ENCODE data around the gene LIN37.
"Not testable (repeated sequence)": the region's sequence is repeated elsewhere in the genome, so short reads cannot be mapped to it uniquely, and the experiment has no call there.

The LIN37 gene

GRCh38 chr19:35719402-35720162, 28.8 kb upstream of the LIN37 start:
- DNase-seq (ENCODE audit: low spot score): no peak

GRCh38 chr19:35720163-35720524, 28.2 kb upstream of the LIN37 start:
- DNase-seq (ENCODE audit: low spot score): no peak

- DNase-seq (ENCODE audit: low spot score): no peak
Measured at GRCh38 chr19:35720648-35721047, 27.7 kb upstream of the LIN37 start.

GRCh38 chr19:35721374-35721773, 27.0 kb upstream of the LIN37 start:
- DNase-seq (ENCODE audit: low spot score): no peak

- no peak for DNase-seq (ENCODE audit: low spot score)
Measured at GRCh38 chr19:35722461-35722860, 25.9 kb upstream of the LIN37 start.

GRCh38 chr19:35722897-35723296, 25.5 kb upstream of the LIN37 start:
- DNase-seq (ENCODE audit: low spot score): no peak

GRCh38 chr19:35723671-35724070, 24.7 kb upstream of the LIN37 start:
- no peak for DNase-seq (ENCODE audit: low spot score)

- DNase-seq (ENCODE audit: low spot score): not testable (repeated sequence)
Measured at GRCh38 chr19:35724132-35724531, 24.2 kb upstream of the LIN37 start.

- no peak for DNase-seq (ENCODE audit: low spot score)
Measured at GRCh38 chr19:35724560-35724959, 23.8 kb upstream of the LIN37 start.

GRCh38 chr19:35725216-35725861, 23.0 kb upstream of the LIN37 start:
- DNase-seq (ENCODE audit: low spot score): no peak

- DNase-seq (ENCODE audit: low spot score): no peak
Measured at GRCh38 chr19:35727053-35727955, 21.1 kb upstream of the LIN37 start.

GRCh38 chr19:35727956-35728706, 20.2 kb upstream of the LIN37 start:
- DNase-seq (ENCODE audit: low spot score): no peak

- no peak for DNase-seq (ENCODE audit: low spot score)
Measured at GRCh38 chr19:35729021-35729420, 19.4 kb upstream of the LIN37 start.

- no peak for DNase-seq (ENCODE audit: low spot score)
Measured at GRCh38 chr19:35729763-35730162, 18.6 kb upstream of the LIN37 start.

- DNase-seq (ENCODE audit: low spot score): no peak
Measured at GRCh38 chr19:35730326-35730725, 18.1 kb upstream of the LIN37 start.

GRCh38 chr19:35731353-35731752, 17.0 kb upstream of the LIN37 start:
- DNase-seq (ENCODE audit: low spot score): peak; percentile 67

GRCh38 chr19:35731779-35732405, 16.5 kb upstream of the LIN37 start:
- no peak for DNase-seq (ENCODE audit: low spot score)

- no peak for DNase-seq (ENCODE audit: low spot score)
Measured at GRCh38 chr19:35732540-35733179, 15.7 kb upstream of the LIN37 start.

- DNase-seq (ENCODE audit: low spot score): no peak
Measured at GRCh38 chr19:35733180-35734125, 14.9 kb upstream of the LIN37 start.

- DNase-seq (ENCODE audit: low spot score): no peak
Measured at GRCh38 chr19:35734273-35734672, 14.1 kb upstream of the LIN37 start.
